Ascending aorta (tissue), 2 donors: ENCODE results near the gene ZNF362. TPM values are rescaled to one million over a fixed set of nuclear protein-coding genes. Genes with fewer than 3 reads are reported as not detected.
A peak's percentile ranks its signal among the peaks of the same experiment; 100 is the strongest.

Experiments used
- DNase-seq, 2 donors: peaks; one replicate each; pipeline ENCODE4 v3.0.0-alpha.2; 2019; ENCODE audit warnings: low spot score in 2 of 2
- H3K27ac ChIP-seq, 2 donors: fragments of 200-600 bp; sonication (generic); one replicate each; pipeline ENCODE4 v1.5.1; 2016 to 2017; ENCODE audit warnings: mild to moderate bottlenecking in 1 of 2
- H3K27me3 ChIP-seq: fragments of 200-600 bp; sonication (generic); one replicate; pipeline ENCODE4 v1.5.1; 2017
- H3K36me3 ChIP-seq, 2 donors: fragments of 200-600 bp; sonication (generic); one replicate each; pipeline ENCODE4 v1.5.1; 2016
- H3K4me1 ChIP-seq, 2 donors: fragments of 200-600 bp; sonication (generic); one replicate each; pipeline ENCODE4 v1.5.1; 2016 to 2017; ENCODE audit warnings: mild to moderate bottlenecking in 1 of 2
- H3K4me3 ChIP-seq, 2 donors: fragments of 200-600 bp; sonication (generic); one replicate each; pipeline ENCODE4 v1.5.1; 2016 to 2017; ENCODE audit warnings: mild to moderate bottlenecking in 1 of 2
- H3K9me3 ChIP-seq, 2 donors: fragments of 200-600 bp; sonication (generic); one replicate each; pipeline ENCODE4 v1.5.1; 2016
- CTCF ChIP-seq, 3 experiments: fragments of 200-600 bp in 2 of 3; fragments of 450-650 bp in 1 of 3; sonication (generic) in 2 of 3; IDR thresholded peaks; one replicate each; pipeline ENCODE4 v1.5.1; 2016 to 2019; ENCODE audit warnings: antibody characterized with exemption in 3 of 3, mild to moderate bottlenecking in 1 of 3, moderate library complexity in 1 of 3
- intact Hi-C: fragments of 100-400 bp; cut with DNase I; formaldehyde crosslinking; loops from one replicate; pipeline ENCODE4 v1.15.1; 2023
- total RNA-seq: library from RNA; depleted of rRNA; stranded (reverse); fragments of >200 nt; gene quantifications from one replicate; pipeline ENCODE4 v1.1.0, GENCODE V29; 2016

ZNF362 gene
- total RNA-seq, 1 donor from 2014 or later = 34.4 TPM

- no peak for DNase-seq
- no peaks in the 10 kb centered on the region for H3K27me3 ChIP-seq
- intact Hi-C loops = no loop called here
- no peaks in the 10 kb centered on the region for H3K9me3 ChIP-seq
- H3K4me3 ChIP-seq = no peak overlapping the region
- H3K27ac ChIP-seq = peak overlapping the region; percentile 57 to 58
- peaks cover 0 to 63% of the 10 kb centered on the region in 2 donors for H3K4me1 ChIP-seq
- no peak for TF ChIP-seq CTCF (IDR thresholded peaks at IDR 0.05)
- H3K36me3 ChIP-seq = peaks cover 0 to 13% of the 10 kb centered on the region in 2 donors
Measured at GRCh38 chr1:33269621-33270020, 13.3 kb downstream of the ZNF362 start.

DNA sequence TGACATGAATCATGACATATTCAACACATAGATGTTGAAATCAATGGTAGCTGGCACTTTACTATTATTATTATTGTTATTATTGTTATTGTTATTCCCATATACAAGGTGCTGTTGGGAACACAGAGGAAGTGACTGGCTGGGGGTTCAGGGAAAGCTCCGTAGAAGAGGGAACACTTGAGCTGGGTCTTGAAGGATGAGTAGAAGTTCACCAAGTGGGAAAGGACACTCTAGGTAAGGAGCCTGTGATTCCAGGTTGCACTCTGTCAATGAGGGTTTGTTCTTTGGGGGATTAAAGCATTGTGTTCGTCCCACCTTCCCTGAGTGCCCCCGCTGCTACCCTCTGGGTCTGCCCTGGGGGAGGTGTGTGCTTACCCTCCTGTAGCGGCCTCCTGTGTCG lies 14.1 kb downstream of the ZNF362 start:
- H3K4me1 ChIP-seq = peaks cover 0 to 57% of the 10 kb centered on the region in 2 donors
- TF ChIP-seq CTCF (IDR thresholded peaks at IDR 0.05) = no peak

GRCh38 chr1:33270808-33271465 lies 14.6 kb downstream of the ZNF362 start:
- H3K27ac ChIP-seq = peak overlapping the region; percentile 57 to 58
- TF ChIP-seq CTCF (IDR thresholded peaks at IDR 0.05) = no peak
- H3K9me3 ChIP-seq = no peaks in the 10 kb centered on the region
- peaks cover 0 to 55% of the 10 kb centered on the region in 2 donors for H3K4me1 ChIP-seq
- no peak for DNase-seq
- H3K4me3 ChIP-seq = no peak overlapping the region
- H3K36me3 ChIP-seq = peaks cover 2 to 17% of the 10 kb centered on the region in 2 donors
- intact Hi-C loops = no loop called here
- H3K27me3 ChIP-seq = no peaks in the 10 kb centered on the region

More for the DNA sequence above, 14.1 kb downstream of the ZNF362 start:
- H3K27ac ChIP-seq = peak overlapping the region; percentile 57 to 58
- intact Hi-C loops = no loop called here
- H3K4me3 ChIP-seq = no peak overlapping the region
- no peaks in the 10 kb centered on the region for H3K9me3 ChIP-seq
- no peaks in the 10 kb centered on the region for H3K27me3 ChIP-seq
- no peak for DNase-seq
- peaks cover 0 to 13% of the 10 kb centered on the region in 2 donors for H3K36me3 ChIP-seq

GRCh38 chr1:33271666-33272505 lies 15.6 kb downstream of the ZNF362 start:
- no peaks in the 10 kb centered on the region for H3K27me3 ChIP-seq
- intact Hi-C loops = no loop called here
- H3K9me3 ChIP-seq = no peaks in the 10 kb centered on the region
- H3K27ac ChIP-seq = peak overlapping the region; percentile 36 to 58
- no peak for TF ChIP-seq CTCF (IDR thresholded peaks at IDR 0.05)
- peaks cover 10 to 27% of the 10 kb centered on the region in 2 donors for H3K36me3 ChIP-seq
- peaks cover 0 to 55% of the 10 kb centered on the region in 2 donors for H3K4me1 ChIP-seq
- DNase-seq = no peak
- H3K4me3 ChIP-seq = no peak overlapping the region

GRCh38 chr1:33272509-33272908 lies 16.2 kb downstream of the ZNF362 start:
- peaks cover 0 to 52% of the 10 kb centered on the region in 2 donors for H3K4me1 ChIP-seq
- H3K4me3 ChIP-seq = no peak overlapping the region
- no peaks in the 10 kb centered on the region for H3K27me3 ChIP-seq
- no peak for DNase-seq
- intact Hi-C loops = no loop called here
- TF ChIP-seq CTCF (IDR thresholded peaks at IDR 0.05) = no peak
- peak overlapping the region; percentile 28 to 36 for H3K27ac ChIP-seq
- peaks cover 16 to 33% of the 10 kb centered on the region in 2 donors for H3K36me3 ChIP-seq
- no peaks in the 10 kb centered on the region for H3K9me3 ChIP-seq
